Stomach (tissue), 4 donors: ENCODE data around the gene BPIFB6.

Experiments used
- POLR2A ChIP-seq, 4 donors: fragments of 450-650 bp; IDR thresholded peaks; one replicate each; pipeline ENCODE4 v1.6.1; 2016; ENCODE audit warnings: antibody characterized with exemption in 4 of 4, control low read depth in 2 of 4, mild to moderate bottlenecking in 1 of 4, moderate library complexity in 1 of 4
- TF ChIP-seq, protein P1 (sequence below), 7 experiments: fragments of 450-650 bp in 4 of 7; fragments of 200-600 bp in 3 of 7; sonication (generic) in 3 of 7; IDR thresholded peaks; one replicate each; pipeline ENCODE4 v1.5.1; 2016 to 2019; ENCODE audit warnings: antibody characterized with exemption in 7 of 7, control low read depth in 2 of 7, mild to moderate bottlenecking in 1 of 7

DNA sequence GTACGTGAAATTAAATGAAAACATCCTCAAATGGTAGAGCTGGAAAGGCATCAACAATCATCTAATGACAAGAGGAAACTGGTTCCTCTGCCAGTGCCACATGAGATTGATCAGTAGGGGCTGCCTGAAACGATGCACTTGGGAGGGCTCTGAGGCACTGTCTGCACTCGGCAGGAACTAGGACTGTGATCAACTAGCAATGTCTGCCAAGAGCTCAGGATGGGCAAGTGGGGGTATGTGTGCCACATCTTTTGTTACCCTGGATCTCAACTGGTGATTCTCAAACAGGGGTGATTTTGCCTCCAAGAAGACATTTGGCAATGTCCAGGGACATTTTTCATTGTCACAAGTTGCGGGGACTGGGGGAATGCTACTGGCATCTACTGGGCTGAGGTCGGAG, 1.9 kb downstream of the BPIFB6 start:
- TF ChIP-seq, protein P1, sequence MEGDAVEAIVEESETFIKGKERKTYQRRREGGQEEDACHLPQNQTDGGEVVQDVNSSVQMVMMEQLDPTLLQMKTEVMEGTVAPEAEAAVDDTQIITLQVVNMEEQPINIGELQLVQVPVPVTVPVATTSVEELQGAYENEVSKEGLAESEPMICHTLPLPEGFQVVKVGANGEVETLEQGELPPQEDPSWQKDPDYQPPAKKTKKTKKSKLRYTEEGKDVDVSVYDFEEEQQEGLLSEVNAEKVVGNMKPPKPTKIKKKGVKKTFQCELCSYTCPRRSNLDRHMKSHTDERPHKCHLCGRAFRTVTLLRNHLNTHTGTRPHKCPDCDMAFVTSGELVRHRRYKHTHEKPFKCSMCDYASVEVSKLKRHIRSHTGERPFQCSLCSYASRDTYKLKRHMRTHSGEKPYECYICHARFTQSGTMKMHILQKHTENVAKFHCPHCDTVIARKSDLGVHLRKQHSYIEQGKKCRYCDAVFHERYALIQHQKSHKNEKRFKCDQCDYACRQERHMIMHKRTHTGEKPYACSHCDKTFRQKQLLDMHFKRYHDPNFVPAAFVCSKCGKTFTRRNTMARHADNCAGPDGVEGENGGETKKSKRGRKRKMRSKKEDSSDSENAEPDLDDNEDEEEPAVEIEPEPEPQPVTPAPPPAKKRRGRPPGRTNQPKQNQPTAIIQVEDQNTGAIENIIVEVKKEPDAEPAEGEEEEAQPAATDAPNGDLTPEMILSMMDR (IDR thresholded peaks at IDR 0.05) = no peak
- TF ChIP-seq POLR2A (IDR thresholded peaks at IDR 0.05) = no peak
